Activated CD4-positive, alpha-beta T cell treated with anti-CD3 and anti-CD28 coated beads, Interleukin-2, Interleukin-6, amounts not matched to agents 100 ng/mL and 50 ng/mL, durations not matched to agents 16 hours and 8 hours (primary cell): ENCODE measurements around the gene TNRC6C.

Source experiments
- DNase-seq: peaks from one replicate; pipeline ENCODE4 v3.0.0-alpha.2; 2020

TNRC6C gene

GRCh38 chr17:78019976-78020716, 61.6 kb downstream of the TNRC6C start:
- peak; percentile 54 for DNase-seq

GRCh38 chr17:78020717-78021108, 62.2 kb downstream of the TNRC6C start:
- no peak for DNase-seq

GRCh38 chr17:78022425-78022824, 63.9 kb downstream of the TNRC6C start:
- DNase-seq: no peak

- DNase-seq: no peak
Measured at GRCh38 chr17:78023042-78023441, 64.5 kb downstream of the TNRC6C start.

- no peak for DNase-seq
Measured at GRCh38 chr17:78026381-78026780, 67.9 kb downstream of the TNRC6C start.

GRCh38 chr17:78027121-78027520, 68.6 kb downstream of the TNRC6C start:
- no peak for DNase-seq

- no peak for DNase-seq
Measured at GRCh38 chr17:78029697-78030096, 71.2 kb downstream of the TNRC6C start.

GRCh38 chr17:78031435-78031834, 72.9 kb downstream of the TNRC6C start:
- DNase-seq: no peak

GRCh38 chr17:78032166-78032565, 73.7 kb downstream of the TNRC6C start:
- no peak for DNase-seq

- DNase-seq: no peak
Measured at GRCh38 chr17:78034429-78035091, 76.1 kb downstream of the TNRC6C start.

GRCh38 chr17:78037280-78037679, 78.8 kb downstream of the TNRC6C start:
- no peak for DNase-seq

- no peak for DNase-seq
Measured at GRCh38 chr17:78038748-78039288, 80.3 kb downstream of the TNRC6C start.

- no peak for DNase-seq
Measured at GRCh38 chr17:78039581-78039980, 81.1 kb downstream of the TNRC6C start.

- DNase-seq: peak; percentile 36
Measured at GRCh38 chr17:78040440-78041385, 82.2 kb downstream of the TNRC6C start.

- no peak for DNase-seq
Measured at GRCh38 chr17:78041386-78042179, 83.1 kb downstream of the TNRC6C start.

- no peak for DNase-seq
Measured at GRCh38 chr17:78042542-78042941, 84.0 kb downstream of the TNRC6C start.

- DNase-seq: no peak
Measured at GRCh38 chr17:78043031-78043430, 84.5 kb downstream of the TNRC6C start.

- no peak for DNase-seq
Measured at GRCh38 chr17:78044280-78044835, 85.9 kb downstream of the TNRC6C start.

GRCh38 chr17:78045316-78045715, 86.8 kb downstream of the TNRC6C start:
- no peak for DNase-seq

- DNase-seq: no peak
Measured at GRCh38 chr17:78046923-78047322, 88.4 kb downstream of the TNRC6C start.

GRCh38 chr17:78048346-78049292, 90.1 kb downstream of the TNRC6C start:
- DNase-seq: no peak
